Activated CD4-positive, alpha-beta memory T cell treated with anti-CD3 and anti-CD28 coated beads, Interleukin-2, amount 10 ng/mL, durations not matched to agents 7 days and 5 days (primary cell): ENCODE data around the gene AP1AR. TPM values are rescaled to one million over a fixed set of nuclear protein-coding genes. Genes with fewer than 3 reads are reported as not detected.

Source experiments
- CTCF ChIA-PET: fragments of 350-600 bp; sonication (Branson Sonifier 250); formaldehyde crosslinking; loops from one replicate; lab custom pipeline; 2021; ENCODE audit warnings: antibody characterized with exemption, inconsistent platforms; lab: Charles Lee
- POLR2A ChIA-PET: fragments of 350-600 bp; sonication (Branson Sonifier 250); formaldehyde crosslinking; loops from one replicate; lab custom pipeline; 2021; ENCODE audit warnings: antibody characterized with exemption; lab: Charles Lee
- DNase-seq: peaks from one replicate; pipeline ENCODE4 v3.0.0-alpha.2; 2020
- H3K27ac Mint-ChIP-seq: one replicate; pipeline ENCODE4 v1.8.0; 2021; ENCODE audit warnings: mild to moderate bottlenecking, mixed read lengths
- H3K27me3 Mint-ChIP-seq: one replicate; pipeline ENCODE4 v1.8.0; 2021; ENCODE audit warnings: mixed read lengths
- H3K36me3 Mint-ChIP-seq: one replicate; pipeline ENCODE4 v1.8.0; 2021; ENCODE audit warnings: low read depth, mixed read lengths
- H3K4me1 Mint-ChIP-seq: one replicate; pipeline ENCODE4 v1.8.0; 2021; ENCODE audit warnings: mixed read lengths
- H3K4me3 Mint-ChIP-seq: one replicate; pipeline ENCODE4 v1.8.0; 2021; ENCODE audit warnings: mild to moderate bottlenecking, mixed read lengths
- H3K9me3 Mint-ChIP-seq: one replicate; pipeline ENCODE4 v1.8.0; 2021; ENCODE audit warnings: mixed read lengths
- total RNA-seq, 2 experiments: library from RNA; stranded (reverse); gene quantifications; one replicate each; pipeline ENCODE4 v1.2.3, GENCODE V29; 2021

The AP1AR gene
- total RNA-seq = 10 to 100 TPM; 10.9 to 17.2 TPM

- Mint-ChIP-seq H3K4me3 (peak within 1 kb of the TSS; percentile 83), H3K36me3 (no peaks in the 10 kb centered on the region), H3K27me3 (peaks cover 1% of the 10 kb centered on the region), H3K9me3 (no peaks in the 10 kb centered on the region), H3K4me1 (peaks cover 38% of the 10 kb centered on the region), H3K27ac (peak within 1 kb of the TSS; percentile 96)
- ChIA-PET CTCF (interaction anchor here (0.7 to 3.4 kb wide), 7 partner anchors 15 to 131 kb away, joined by 3 to 74 read pairs (median 3); partner anchors contain the start of gene TIFA), POLR2A (interaction anchor here (0.6 to 5.7 kb wide), 11 partner anchors 18 to 132 kb away, joined by 3 to 45 read pairs (median 5); partner anchors contain the start of gene TIFA)
- DNase-seq = peak; percentile 81
These were observed at the start of gene AP1AR for GRCh38 chr4:112231779-112232713. Gene AP1AR (plus strand): TSS chr4:112231787. CDS start chr4:112232092, 305 bp downstream.

GRCh38 chr4:112182604-112183003 lies 49.0 kb upstream of the AP1AR start:
- ChIA-PET POLR2A (no interaction called here), CTCF (interaction anchor here (0.7 to 1.7 kb wide), 3 partner anchors 50 to 139 kb away, joined by 3 read pairs; no protein-coding TSS in a partner anchor)
- Mint-ChIP-seq H3K9me3 (no peaks in the 10 kb centered on the region), H3K4me1 (peaks cover 31% of the 10 kb centered on the region), H3K27ac (no peak overlapping the region), H3K27me3 (no peaks in the 10 kb centered on the region), H3K4me3 (no peak overlapping the region), H3K36me3 (peaks cover 5% of the 10 kb centered on the region)
- no peak for DNase-seq

- H3K4me3 Mint-ChIP-seq = no peak overlapping the region
- H3K36me3 Mint-ChIP-seq = peaks cover 5% of the 10 kb centered on the region
- H3K27ac Mint-ChIP-seq = no peak overlapping the region
- POLR2A ChIA-PET = no interaction called here
- DNase-seq = no peak
- CTCF ChIA-PET = interaction anchor here (1.7 kb wide), 1 partner anchor 49 kb away, joined by 3 read pairs; no protein-coding TSS in a partner anchor
- no peaks in the 10 kb centered on the region for H3K27me3 Mint-ChIP-seq
- H3K4me1 Mint-ChIP-seq = peaks cover 31% of the 10 kb centered on the region
- H3K9me3 Mint-ChIP-seq = no peaks in the 10 kb centered on the region
These were observed 48.3 kb upstream of the AP1AR start for GRCh38 chr4:112183252-112183651.

- no peaks in the 10 kb centered on the region for H3K36me3 Mint-ChIP-seq
- no peaks in the 10 kb centered on the region for H3K27me3 Mint-ChIP-seq
- H3K4me1 Mint-ChIP-seq = peaks cover 25% of the 10 kb centered on the region
- no peak overlapping the region for H3K4me3 Mint-ChIP-seq
- ChIA-PET POLR2A (no interaction called here), CTCF (interaction anchor here (1.4 kb wide), 1 partner anchor 10 kb away, joined by 4 read pairs; no protein-coding TSS in a partner anchor)
- no peak overlapping the region for H3K27ac Mint-ChIP-seq
- H3K9me3 Mint-ChIP-seq = no peaks in the 10 kb centered on the region
- no peak for DNase-seq
These were observed 47.1 kb upstream of the AP1AR start for GRCh38 chr4:112184438-112184837.

- ChIA-PET POLR2A (no interaction called here), CTCF (interaction anchor here (1.4 kb wide), 1 partner anchor 11 kb away, joined by 4 read pairs; no protein-coding TSS in a partner anchor)
- H3K27me3 Mint-ChIP-seq = no peaks in the 10 kb centered on the region
- peaks cover 25% of the 10 kb centered on the region for H3K4me1 Mint-ChIP-seq
- DNase-seq = no peak
- H3K36me3 Mint-ChIP-seq = no peaks in the 10 kb centered on the region
- no peaks in the 10 kb centered on the region for H3K9me3 Mint-ChIP-seq
- no peak overlapping the region for H3K27ac Mint-ChIP-seq
- H3K4me3 Mint-ChIP-seq = no peak overlapping the region
These were observed 46.3 kb upstream of the AP1AR start for GRCh38 chr4:112185334-112185733.

GRCh38 chr4:112185740-112186670 lies 45.6 kb upstream of the AP1AR start:
- DNase-seq = no peak
- H3K4me1 Mint-ChIP-seq = peaks cover 25% of the 10 kb centered on the region
- POLR2A ChIA-PET = no interaction called here
- peaks cover 4% of the 10 kb centered on the region for H3K36me3 Mint-ChIP-seq
- H3K27me3 Mint-ChIP-seq = no peaks in the 10 kb centered on the region
- no peak overlapping the region for H3K27ac Mint-ChIP-seq
- no peaks in the 10 kb centered on the region for H3K9me3 Mint-ChIP-seq
- H3K4me3 Mint-ChIP-seq = no peak overlapping the region
- CTCF ChIA-PET = interaction anchor here (0.5 to 1.4 kb wide), 2 partner anchors 11 to 18 kb away, joined by 3 to 4 read pairs; no protein-coding TSS in a partner anchor

- no peak overlapping the region for H3K4me3 Mint-ChIP-seq
- H3K27me3 Mint-ChIP-seq = no peaks in the 10 kb centered on the region
- H3K36me3 Mint-ChIP-seq = peaks cover 4% of the 10 kb centered on the region
- no peak for DNase-seq
- H3K27ac Mint-ChIP-seq = no peak overlapping the region
- POLR2A ChIA-PET = no interaction called here
- H3K4me1 Mint-ChIP-seq = peaks cover 1% of the 10 kb centered on the region
- CTCF ChIA-PET = interaction anchor here (0.7 to 1.2 kb wide), 3 partner anchors 9 to 46 kb away, joined by 3 to 4 read pairs (median 3); no protein-coding TSS in a partner anchor
- H3K9me3 Mint-ChIP-seq = no peaks in the 10 kb centered on the region
These were observed 41.8 kb upstream of the AP1AR start for GRCh38 chr4:112189754-112190153.

- POLR2A ChIA-PET = no interaction called here
- no peaks in the 10 kb centered on the region for H3K9me3 Mint-ChIP-seq
- H3K4me1 Mint-ChIP-seq = no peaks in the 10 kb centered on the region
- no peak for DNase-seq
- CTCF ChIA-PET = interaction anchor here (0.9 kb wide), 1 partner anchor 10 kb away, joined by 3 read pairs; no protein-coding TSS in a partner anchor
- no peak overlapping the region for H3K27ac Mint-ChIP-seq
- H3K36me3 Mint-ChIP-seq = peaks cover 4% of the 10 kb centered on the region
- H3K4me3 Mint-ChIP-seq = no peak overlapping the region
- H3K27me3 Mint-ChIP-seq = no peaks in the 10 kb centered on the region
These were observed 40.9 kb upstream of the AP1AR start for GRCh38 chr4:112190684-112191083.

GRCh38 chr4:112196461-112196860 lies 35.1 kb upstream of the AP1AR start:
- CTCF ChIA-PET = interaction anchor here (0.6 to 1.1 kb wide), 2 partner anchors 95 to 252 kb away, joined by 3 to 4 read pairs; no protein-coding TSS in a partner anchor
- Mint-ChIP-seq H3K4me3 (no peak overlapping the region), H3K9me3 (no peaks in the 10 kb centered on the region), H3K27me3 (no peaks in the 10 kb centered on the region), H3K36me3 (no peaks in the 10 kb centered on the region), H3K27ac (no peak overlapping the region), H3K4me1 (peaks cover 17% of the 10 kb centered on the region)
- no peak for DNase-seq
- POLR2A ChIA-PET = no interaction called here

- POLR2A ChIA-PET = no interaction called here
- H3K27ac Mint-ChIP-seq = no peak overlapping the region
- H3K36me3 Mint-ChIP-seq = no peaks in the 10 kb centered on the region
- H3K4me1 Mint-ChIP-seq = peaks cover 17% of the 10 kb centered on the region
- no peak for DNase-seq
- H3K4me3 Mint-ChIP-seq = no peak overlapping the region
- H3K9me3 Mint-ChIP-seq = no peaks in the 10 kb centered on the region
- CTCF ChIA-PET = no interaction called here
- H3K27me3 Mint-ChIP-seq = no peaks in the 10 kb centered on the region
These were observed 32.5 kb upstream of the AP1AR start for GRCh38 chr4:112199041-112199440.

GRCh38 chr4:112201915-112202505 lies 29.6 kb upstream of the AP1AR start:
- DNase-seq = no peak
- no peaks in the 10 kb centered on the region for H3K36me3 Mint-ChIP-seq
- H3K4me3 Mint-ChIP-seq = no peak overlapping the region
- ChIA-PET CTCF (interaction anchor here (1.2 kb wide), 1 partner anchor 12 kb away, joined by 4 read pairs; no protein-coding TSS in a partner anchor), POLR2A (no interaction called here)
- no peaks in the 10 kb centered on the region for H3K27me3 Mint-ChIP-seq
- H3K27ac Mint-ChIP-seq = no peak overlapping the region
- H3K9me3 Mint-ChIP-seq = no peaks in the 10 kb centered on the region
- H3K4me1 Mint-ChIP-seq = peaks cover 17% of the 10 kb centered on the region

GRCh38 chr4:112203593-112203992 lies 28.0 kb upstream of the AP1AR start:
- Mint-ChIP-seq H3K27me3 (no peaks in the 10 kb centered on the region), H3K4me1 (peaks cover 17% of the 10 kb centered on the region), H3K36me3 (no peaks in the 10 kb centered on the region), H3K27ac (no peak overlapping the region), H3K9me3 (no peaks in the 10 kb centered on the region), H3K4me3 (no peak overlapping the region)
- DNase-seq = no peak
- POLR2A ChIA-PET = no interaction called here
- CTCF ChIA-PET = interaction anchor here (0.6 to 0.7 kb wide), 3 partner anchors 17 to 462 kb away, joined by 3 to 7 read pairs (median 3); no protein-coding TSS in a partner anchor
